H9 (cell line): Measurements from ENCODE around the gene CHN2. TPM values are rescaled to one million over a fixed set of nuclear protein-coding genes. Genes with fewer than 3 reads are reported as not detected.

Experiments
- DNase-seq: peaks from one replicate; pipeline ENCODE4 v3.0.0-alpha.2; 2017
- H2AFZ ChIP-seq: one replicate; pipeline ENCODE4 v1.6.1; 2013; ENCODE audit warnings: mild to moderate bottlenecking, low read length, control low read depth, moderate library complexity
- H2AK5ac ChIP-seq: 2 replicates; pipeline ENCODE4 v1.6.1; 2013; ENCODE audit warnings: low read length, control low read depth, mixed read lengths; ENCODE audit not compliant: insufficient read length
- H2BK120ac ChIP-seq: one replicate; pipeline ENCODE4 v1.6.1; 2013; ENCODE audit warnings: low read depth, mild to moderate bottlenecking, low read length, control low read depth, inconsistent platforms; ENCODE audit not compliant: poor library complexity, severe bottlenecking
- H2BK12ac ChIP-seq: 2 replicates; pipeline ENCODE4 v1.6.1; 2013; ENCODE audit warnings: low read length, control low read depth, mixed read lengths, low read depth; ENCODE audit not compliant: insufficient read length
- H2BK15ac ChIP-seq: 2 replicates; pipeline ENCODE4 v1.6.1; 2013; ENCODE audit warnings: low read depth, low read length, control low read depth
- H2BK20ac ChIP-seq: one replicate; pipeline ENCODE4 v1.6.1; 2013; ENCODE audit warnings: low read depth, mild to moderate bottlenecking, low read length, control low read depth, inconsistent platforms; ENCODE audit not compliant: poor library complexity, severe bottlenecking
- H2BK5ac ChIP-seq: 2 replicates; pipeline ENCODE4 v1.6.1; 2013; ENCODE audit warnings: low read length, control low read depth, mixed read lengths; ENCODE audit not compliant: insufficient read length
- H3K14ac ChIP-seq: 2 replicates; pipeline ENCODE4 v1.6.1; 2013; ENCODE audit warnings: low read length, control low read depth; ENCODE audit not compliant: insufficient read depth
- H3K18ac ChIP-seq: 2 replicates; pipeline ENCODE4 v1.6.1; 2013; ENCODE audit warnings: low read depth, mild to moderate bottlenecking, mixed read lengths, low read length, control low read depth; ENCODE audit not compliant: insufficient read length
- H3K23ac ChIP-seq: 2 replicates; pipeline ENCODE4 v1.6.1; 2013; ENCODE audit warnings: low read length, control low read depth, mixed read lengths, low read depth; ENCODE audit not compliant: insufficient read length
- H3K23me2 ChIP-seq: 2 replicates; pipeline ENCODE4 v1.6.1; 2013; ENCODE audit warnings: low read depth, mild to moderate bottlenecking, mixed read lengths, low read length, control low read depth; ENCODE audit not compliant: insufficient read length, poor library complexity, severe bottlenecking
- H3K27ac ChIP-seq: 2 replicates; pipeline ENCODE4 v1.5.1; 2013; ENCODE audit warnings: low read length, control low read depth, mixed read lengths, low read depth; ENCODE audit not compliant: insufficient read length
- H3K27me3 ChIP-seq: 2 replicates; pipeline ENCODE4 v1.6.1; 2013; ENCODE audit warnings: low read length, control low read depth, inconsistent platforms; ENCODE audit not compliant: insufficient read depth
- H3K4ac ChIP-seq: 2 replicates; pipeline ENCODE4 v1.6.1; 2013; ENCODE audit warnings: low read depth, mild to moderate bottlenecking, control low read depth, inconsistent platforms, low read length, moderate library complexity
- H3K4me1 ChIP-seq: 2 replicates; pipeline ENCODE4 v1.6.1; 2013; ENCODE audit warnings: low read length, control low read depth, inconsistent platforms; ENCODE audit not compliant: insufficient read depth
- H3K4me2 ChIP-seq: 2 replicates; pipeline ENCODE4 v1.6.1; 2013; ENCODE audit warnings: low read length, control low read depth, mixed read lengths; ENCODE audit not compliant: insufficient read length, insufficient read depth
- H3K56ac ChIP-seq: 2 replicates; pipeline ENCODE4 v1.6.1; 2013; ENCODE audit warnings: low read depth, mild to moderate bottlenecking, mixed read lengths, low read length, control low read depth; ENCODE audit not compliant: insufficient read length
- H3K79me1 ChIP-seq: 2 replicates; pipeline ENCODE4 v1.6.1; 2013; ENCODE audit warnings: low read depth, mild to moderate bottlenecking, moderate library complexity, low read length, control low read depth, inconsistent platforms; ENCODE audit not compliant: insufficient read depth, poor library complexity, severe bottlenecking
- H3K79me2 ChIP-seq: 2 replicates; pipeline ENCODE4 v1.6.1; 2013; ENCODE audit warnings: low read length, control low read depth, inconsistent platforms; ENCODE audit not compliant: insufficient read depth
- H3K9ac ChIP-seq: 2 replicates; pipeline ENCODE4 v1.6.1; 2013; ENCODE audit warnings: low read length, control low read depth, mixed read lengths; ENCODE audit not compliant: insufficient read length; ENCODE audit errors: extremely low read depth
- H3K9me3 ChIP-seq: one replicate; pipeline ENCODE4 v1.6.1; 2013; ENCODE audit warnings: low read depth, low read length, inconsistent platforms; ENCODE audit not compliant: control insufficient read depth
- H3T11ph ChIP-seq: one replicate; pipeline ENCODE4 v1.6.1; 2013; ENCODE audit warnings: mild to moderate bottlenecking, low read length, control low read depth, inconsistent platforms
- H4K20me1 ChIP-seq: one replicate; pipeline ENCODE4 v1.6.1; 2013; ENCODE audit not compliant: control insufficient read depth, insufficient read length, insufficient read depth
- H4K5ac ChIP-seq: 2 replicates; pipeline ENCODE4 v1.6.1; 2013; ENCODE audit warnings: low read depth, mild to moderate bottlenecking, mixed read lengths, low read length, control low read depth; ENCODE audit not compliant: insufficient read length
- H4K8ac ChIP-seq: replicated peaks from 2 replicates; pipeline ENCODE4 v1.6.1; 2013; ENCODE audit warnings: low read length, control low read depth, mixed read lengths, low read depth; ENCODE audit not compliant: insufficient read length
- H4K91ac ChIP-seq: 2 replicates; pipeline ENCODE4 v1.6.1; 2013; ENCODE audit warnings: low read depth, mild to moderate bottlenecking, moderate library complexity, mixed read lengths, low read length, control low read depth; ENCODE audit not compliant: insufficient read length
- H3K27ac Mint-ChIP-seq, 3 experiments: 2 replicates in 2 of 3; 3 replicates in 1 of 3; pipeline ENCODE4 v1.8.0; 2020 to 2021; ENCODE audit warnings: mixed read lengths in 3 of 3, mild to moderate bottlenecking in 1 of 3, moderate library complexity in 1 of 3
- H3K27me3 Mint-ChIP-seq: 2 replicates; pipeline ENCODE4 v1.8.0; 2021; ENCODE audit warnings: low read depth, mild to moderate bottlenecking, moderate library complexity, mixed read lengths
- H3K36me3 Mint-ChIP-seq, 3 experiments: 2 replicates in 2 of 3; 3 replicates in 1 of 3; pipeline ENCODE4 v1.8.0; 2020 to 2021; ENCODE audit warnings: low read depth in 3 of 3, mixed read lengths in 3 of 3; ENCODE audit not compliant: insufficient read depth in 1 of 3
- H3K4me1 Mint-ChIP-seq, 2 experiments: 2 replicates each; pipeline ENCODE4 v1.8.0; 2020; ENCODE audit warnings: mixed read lengths in 2 of 2
- H3K4me3 Mint-ChIP-seq, 2 experiments: 2 replicates in 1 of 2; 3 replicates in 1 of 2; pipeline ENCODE4 v1.8.0; 2020 to 2021; ENCODE audit warnings: mild to moderate bottlenecking in 2 of 2, mixed read lengths in 2 of 2, moderate library complexity in 1 of 2
- H3K9me3 Mint-ChIP-seq, 2 experiments: 2 replicates in 1 of 2; 3 replicates in 1 of 2; pipeline ENCODE4 v1.8.0; 2020; ENCODE audit warnings: mild to moderate bottlenecking in 2 of 2, mixed read lengths in 2 of 2, moderate library complexity in 1 of 2
- WGBS: extraction: QIAGEN DNeasy Blood & Tissue Kit; methylation state at CpG from one replicate; pipeline ENCODE4 v1.1.7; 2013; ENCODE audit warnings: missing lambda C conversion rate, low lambda C conversion rate, mixed read lengths; ENCODE audit not compliant: insufficient read length; ENCODE audit errors: extremely low coverage; 5-methylcytosine and 5-hydroxymethylcytosine counted together
- total RNA-seq: library from RNA; stranded (reverse); gene quantifications from 2 replicates; pipeline ENCODE4 v1.2.1, GENCODE V29; 2021
- TF ChIP-seq, protein P1 (sequence below): fragments of 200-600 bp; sonication (generic); conservative IDR thresholded peaks from 3 replicates; pipeline ENCODE4 v1.8.0; 2021; ENCODE audit warnings: antibody characterized with exemption, mild to moderate bottlenecking

Gene CHN2
- total RNA-seq, 1 experiment from 2014 or later, result 3.3 TPM

DNA sequence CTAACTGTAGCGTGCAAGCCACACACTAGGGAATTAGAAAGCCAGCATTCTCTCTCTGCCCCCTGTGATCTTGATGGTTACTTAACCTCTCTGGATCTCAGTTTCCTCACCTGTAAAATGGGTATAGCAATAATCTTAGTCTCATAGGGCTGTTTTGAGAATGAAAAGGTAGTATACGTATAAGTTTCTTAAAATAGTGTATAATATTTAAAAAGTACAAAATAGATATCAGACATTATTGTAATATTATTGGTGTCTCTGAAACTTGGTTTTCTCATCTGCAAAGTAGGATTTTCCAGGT is 80.4 kb downstream of the CHN2 start:
- Histone ChIP-seq H2BK5ac (no peak overlapping the region), H3K27ac (no peak overlapping the region), H3K4me1 (peaks cover 17% of the 10 kb centered on the region), H2BK15ac (no peak overlapping the region), H2AFZ (no peak overlapping the region), H4K5ac (no peak overlapping the region), H3K23ac (no peak overlapping the region), H2BK12ac (no peak overlapping the region), H3K4ac (no peak overlapping the region), H3K9ac (no peak overlapping the region), H3K18ac (no peak overlapping the region), H2BK120ac (no peak overlapping the region), H3K27me3 (no peaks in the 10 kb centered on the region), H3T11ph (no peak overlapping the region), H3K9me3 (no peaks in the 10 kb centered on the region), H4K20me1 (no peaks in the 10 kb centered on the region), H3K56ac (no peak overlapping the region), H3K79me1 (no peaks in the 10 kb centered on the region), H3K14ac (no peak overlapping the region), H3K4me2 (no peak overlapping the region), H4K91ac (no peak overlapping the region), H4K8ac (no peak overlapping the region), H2BK20ac (no peak overlapping the region), H3K79me2 (no peaks in the 10 kb centered on the region), H3K23me2 (no peaks in the 10 kb centered on the region), H2AK5ac (no peak overlapping the region)
- TF ChIP-seq, protein P1, sequence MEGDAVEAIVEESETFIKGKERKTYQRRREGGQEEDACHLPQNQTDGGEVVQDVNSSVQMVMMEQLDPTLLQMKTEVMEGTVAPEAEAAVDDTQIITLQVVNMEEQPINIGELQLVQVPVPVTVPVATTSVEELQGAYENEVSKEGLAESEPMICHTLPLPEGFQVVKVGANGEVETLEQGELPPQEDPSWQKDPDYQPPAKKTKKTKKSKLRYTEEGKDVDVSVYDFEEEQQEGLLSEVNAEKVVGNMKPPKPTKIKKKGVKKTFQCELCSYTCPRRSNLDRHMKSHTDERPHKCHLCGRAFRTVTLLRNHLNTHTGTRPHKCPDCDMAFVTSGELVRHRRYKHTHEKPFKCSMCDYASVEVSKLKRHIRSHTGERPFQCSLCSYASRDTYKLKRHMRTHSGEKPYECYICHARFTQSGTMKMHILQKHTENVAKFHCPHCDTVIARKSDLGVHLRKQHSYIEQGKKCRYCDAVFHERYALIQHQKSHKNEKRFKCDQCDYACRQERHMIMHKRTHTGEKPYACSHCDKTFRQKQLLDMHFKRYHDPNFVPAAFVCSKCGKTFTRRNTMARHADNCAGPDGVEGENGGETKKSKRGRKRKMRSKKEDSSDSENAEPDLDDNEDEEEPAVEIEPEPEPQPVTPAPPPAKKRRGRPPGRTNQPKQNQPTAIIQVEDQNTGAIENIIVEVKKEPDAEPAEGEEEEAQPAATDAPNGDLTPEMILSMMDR, result no peak
- DNase-seq, result no peak
- H3K36me3 Mint-ChIP-seq, result no peaks in the 10 kb centered on the region
- no CpG with 5 or more reads among the region's 2 CpGs for WGBS
- H3K27me3 Mint-ChIP-seq, result peaks cover 1% of the 10 kb centered on the region; the same call in 1 of the 2 replicates
- H3K4me1 Mint-ChIP-seq, result peaks cover 45% of the 10 kb centered on the region in 2 experiments
- H3K9me3 Mint-ChIP-seq, result no peaks in the 10 kb centered on the region
- H3K4me3 Mint-ChIP-seq, result no peak overlapping the region
- H3K27ac Mint-ChIP-seq, result no peak overlapping the region
